Measurements from ENCODE around the gene ZNF292. TPM values are rescaled to one million over a fixed set of nuclear protein-coding genes. Genes with fewer than 3 reads are reported as not detected.

ZNF292 gene
- total and polyA plus RNA-seq, 2 donors (not counting 1 experiment from before 2014, with no cell fraction given) = 10.1 to 84.1 TPM

DNA sequence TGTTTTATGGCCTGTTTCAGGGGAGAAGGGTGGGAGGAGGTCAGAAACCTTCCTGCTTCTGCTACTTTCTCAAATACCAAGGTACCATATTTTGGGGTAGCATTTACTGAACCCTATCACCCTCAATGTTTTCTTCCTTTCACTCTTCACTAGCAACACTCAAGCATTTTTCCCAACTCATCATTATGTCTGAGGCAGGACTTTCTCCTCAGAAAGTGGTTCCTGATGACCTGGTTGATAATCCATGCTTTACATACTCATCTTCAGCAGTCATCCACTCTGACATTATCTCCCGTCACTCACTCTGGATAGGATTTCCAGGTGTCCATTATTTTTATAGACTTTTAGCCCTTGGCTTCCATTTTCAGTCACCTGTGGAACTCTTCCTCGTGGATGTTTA, 21.1 kb downstream of the ZNF292 start:
- TF ChIP-seq CTCF (IDR thresholded peaks at IDR 0.05) (no peak), EZH2 (IDR thresholded peaks at IDR 0.05; ENCODE audit: borderline replicate concordance, insufficient read depth, low read depth, low read length, poor library complexity, severe bottlenecking) (no peak)
- H3K27ac Mint-ChIP-seq = no peak overlapping the region
- no peak overlapping the region for H3K27ac ChIP-seq (ENCODE audit: low read length in 2 of 2)
- DNase-seq (no peak), ATAC-seq (ENCODE audit: low read depth) (no peak)
- no peak overlapping the region for H3K4me3 Mint-ChIP-seq
- no peaks in the 10 kb centered on the region for H3K27me3 Mint-ChIP-seq
- H3K27me3 ChIP-seq (replicated peaks in 1 of 4; ENCODE audit: control extremely low read depth in 1 of 4, control insufficient read depth in 3 of 4, insufficient read depth in 4 of 4, low read length in 3 of 4) = no peaks in the 10 kb centered on the region
- H3K9me3 ChIP-seq (ENCODE audit: control extremely low read depth in 1 of 3, control insufficient read depth in 2 of 3, insufficient read depth in 1 of 3, low read length in 2 of 3) = peaks cover 0 to 3% (median 0%) of the 10 kb centered on the region in 3 donors
- H3K4me1 ChIP-seq (ENCODE audit: control insufficient read depth in 2 of 2, insufficient read depth in 2 of 2, low read length in 2 of 2) = peaks cover 38 to 43% of the 10 kb centered on the region in 2 donors
- H4K20me1 ChIP-seq (ENCODE audit: control insufficient read depth, insufficient read depth, low read length, poor library complexity, severe bottlenecking) = peaks cover 66% of the 10 kb centered on the region
- no CpG with 5 or more reads among the region's 2 CpGs for WGBS (ENCODE audit: insufficient coverage)
- ChIA-PET CTCF (no interaction called here), POLR2A (no interaction called here)
- intact Hi-C loops (cut with micrococcal nuclease) = no loop called here
- H3K4me2 ChIP-seq (replicated peaks; ENCODE audit: low read depth, low read length, poor library complexity, severe bottlenecking) = no peak overlapping the region
- no peak overlapping the region for H2AFZ ChIP-seq (ENCODE audit: insufficient read depth, low read depth, low read length, poor library complexity, severe bottlenecking)
- H3K36me3 ChIP-seq (replicated peaks in 1 of 2; ENCODE audit: control extremely low read depth in 1 of 2, control insufficient read depth in 1 of 2, extremely low read depth in 1 of 2, insufficient read depth in 2 of 2, low read length in 1 of 2) = peaks cover 1 to 4% of the 10 kb centered on the region in 2 experiments
- H3K79me2 ChIP-seq (ENCODE audit: control insufficient read depth, insufficient read depth, low read length) = peaks cover 96% of the 10 kb centered on the region
- H3K9me3 Mint-ChIP-seq (ENCODE audit: insufficient read depth) = no peaks in the 10 kb centered on the region
- no peak overlapping the region for H3K4me3 ChIP-seq (ENCODE audit: control extremely low read depth in 1 of 5, extremely low read depth in 1 of 5, insufficient read depth in 1 of 5, low read depth in 2 of 5, low read length in 4 of 5)
- H3K9ac ChIP-seq (ENCODE audit: low read length) = no peak overlapping the region
- H3K4me1 Mint-ChIP-seq = peaks cover 84% of the 10 kb centered on the region

DNA sequence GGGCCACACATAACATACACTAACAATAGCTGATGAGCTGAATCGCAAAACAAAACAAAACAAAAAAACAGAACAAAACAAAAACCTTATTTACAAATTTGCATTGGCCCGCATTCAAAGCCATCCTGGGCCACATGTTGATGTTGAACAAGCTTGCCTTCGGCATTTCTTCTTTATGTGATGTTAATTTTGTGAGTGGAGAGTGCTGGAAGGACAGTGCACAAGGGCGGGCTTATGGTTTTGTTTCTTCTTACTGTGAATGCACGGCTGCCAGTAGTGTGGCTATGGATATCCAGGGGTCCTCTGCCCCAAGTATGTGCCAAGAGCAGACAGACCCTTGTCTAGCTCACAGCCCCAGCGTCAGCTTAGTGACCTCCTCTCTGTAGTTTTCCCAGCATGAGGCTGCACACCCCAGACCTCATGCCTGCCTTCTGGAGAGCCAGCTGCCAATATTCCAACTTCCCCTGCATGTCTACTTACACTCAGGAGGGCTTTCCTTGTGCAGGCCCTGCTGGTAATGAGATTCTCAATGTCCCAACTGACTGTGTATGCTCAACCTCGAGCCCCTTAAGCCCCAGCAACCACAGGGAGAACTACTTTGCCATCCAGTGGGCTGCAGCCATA, 24.9 kb downstream of the ZNF292 start:
- no peaks in the 10 kb centered on the region for H3K27me3 Mint-ChIP-seq
- peak overlapping the region; percentile 4 for H3K4me3 Mint-ChIP-seq
- no peaks in the 10 kb centered on the region for H3K9me3 Mint-ChIP-seq (ENCODE audit: insufficient read depth)
- Histone ChIP-seq H4K20me1 (ENCODE audit: control insufficient read depth, insufficient read depth, low read length, poor library complexity, severe bottlenecking) (peaks cover 51% of the 10 kb centered on the region), H3K27me3 (replicated peaks in 1 of 4; ENCODE audit: control extremely low read depth in 1 of 4, control insufficient read depth in 3 of 4, insufficient read depth in 4 of 4, low read length in 3 of 4) (no peaks in the 10 kb centered on the region), H3K9ac (ENCODE audit: low read length) (no peak overlapping the region), H3K4me3 (ENCODE audit: control extremely low read depth in 1 of 5, extremely low read depth in 1 of 5, insufficient read depth in 1 of 5, low read depth in 2 of 5, low read length in 4 of 5) (no peak overlapping the region), H3K79me2 (ENCODE audit: control insufficient read depth, insufficient read depth, low read length) (peaks cover 96% of the 10 kb centered on the region), H3K4me1 (ENCODE audit: control insufficient read depth in 2 of 2, insufficient read depth in 2 of 2, low read length in 2 of 2) (peaks cover 27 to 33% of the 10 kb centered on the region in 2 donors), H3K36me3 (replicated peaks in 1 of 2; ENCODE audit: control extremely low read depth in 1 of 2, control insufficient read depth in 1 of 2, extremely low read depth in 1 of 2, insufficient read depth in 2 of 2, low read length in 1 of 2) (peaks cover 4 to 8% of the 10 kb centered on the region in 2 experiments), H3K27ac (ENCODE audit: low read length in 2 of 2) (peak overlapping the region in 1 of 2 donors; percentile 31), H3K9me3 (ENCODE audit: control extremely low read depth in 1 of 3, control insufficient read depth in 2 of 3, insufficient read depth in 1 of 3, low read length in 2 of 3) (peaks cover 0 to 3% (median 0%) of the 10 kb centered on the region in 3 donors), H3K4me2 (replicated peaks; ENCODE audit: low read depth, low read length, poor library complexity, severe bottlenecking) (no peak overlapping the region), H2AFZ (ENCODE audit: insufficient read depth, low read depth, low read length, poor library complexity, severe bottlenecking) (no peak overlapping the region)
- ChIA-PET CTCF (no interaction called here), POLR2A (interaction anchor here (0.7 kb wide), 1 partner anchor 9 kb away, joined by 3 read pairs; no protein-coding TSS in a partner anchor)
- ATAC-seq (ENCODE audit: low read depth) (no peak), DNase-seq (no peak)
- TF ChIP-seq CTCF (IDR thresholded peaks at IDR 0.05) (no peak), EZH2 (IDR thresholded peaks at IDR 0.05; ENCODE audit: borderline replicate concordance, insufficient read depth, low read depth, low read length, poor library complexity, severe bottlenecking) (no peak)
- intact Hi-C loops (cut with micrococcal nuclease) = no loop called here
- peak overlapping the region; percentile 27 for H3K27ac Mint-ChIP-seq
- peaks cover 71% of the 10 kb centered on the region for H3K4me1 Mint-ChIP-seq
- WGBS (ENCODE audit: insufficient coverage) = 96% methylated on average over 4 of the region's 7 CpGs

Measured in B cell (primary cell).